H1 (cell line): Measurements from ENCODE around the gene KIAA0513. TPM values are rescaled to one million over a fixed set of nuclear protein-coding genes. Genes with fewer than 3 reads are reported as not detected.

Experiments used
- TAF7 ChIP-seq: optimal IDR thresholded peaks from 2 replicates; pipeline ENCODE3; 2011; ENCODE audit warnings: low read depth, mild to moderate bottlenecking, inconsistent platforms, low read length, moderate library complexity, borderline replicate concordance
- polyA plus RNA-seq, 7 experiments: library from polyadenylated mRNA; depleted of rRNA in 3 of 7; stranded (reverse) in 5 of 7; unstranded in 2 of 7; fragments of >200 nt in 5 of 7; fragments of 200-250 nt in 2 of 7; gene quantifications; 1 replicate in 5 of 7; 2 replicates in 1 of 7; 4 replicates in 1 of 7; pipeline versions ENCODE4 v1.2.1 to v1.2.3, GENCODE V29; 2011 to 2013; ENCODE audit warnings: missing spikeins in 2 of 7, mixed read lengths in 2 of 7
- total RNA-seq: library from RNA; stranded (reverse); fragmentation: NEBNext Ultra II Directional; extraction: Animal tissue kit (Norgen Biotek cat#: 25700); gene quantifications from 2 replicates; pipeline ENCODE4 v1.2.1, GENCODE V29; 2021

KIAA0513 gene
- total and polyA plus RNA-seq, 2 of the 8 experiments (the other 6 are each of a cell fraction or from before 2014, with no cell fraction given), result 2.1 to 6.1 TPM

DNA sequence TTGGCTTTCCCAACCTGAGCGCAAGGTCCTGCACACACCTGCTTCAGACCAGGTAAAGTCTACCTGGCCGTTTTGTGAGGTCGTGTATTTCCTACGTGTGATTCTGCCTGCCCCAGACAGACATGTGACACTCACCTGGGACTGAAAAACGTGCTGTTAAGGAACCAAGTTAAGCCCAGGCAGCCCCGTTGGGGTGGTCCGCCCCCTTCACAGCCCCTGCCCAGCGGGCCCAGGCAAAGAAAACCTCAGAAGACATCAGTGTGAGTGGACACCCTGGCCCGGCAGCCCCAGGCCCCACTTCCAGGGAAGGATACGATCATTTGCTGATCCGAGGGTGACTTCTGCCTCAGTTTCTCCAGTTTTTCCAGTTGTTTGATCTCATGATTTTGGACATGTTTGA lies 79.9 kb downstream of the KIAA0513 start (continued):
- no peak for TF ChIP-seq TAF7
